Ovary (tissue), 9 donors: ENCODE measurements around the gene C1orf74. TPM values are rescaled to one million over a fixed set of nuclear protein-coding genes. Genes with fewer than 3 reads are reported as not detected.
"Not testable (repeated sequence)": the region's sequence is repeated elsewhere in the genome, so short reads cannot be mapped to it uniquely, and the experiment has no call there.

ENCODE experiments used
- DNase-seq, 5 donors: peaks; one replicate each; pipeline ENCODE4 v3.0.0-alpha.2; 2019 to 2020
- H3K27ac ChIP-seq, 2 donors: fragments of 200-600 bp; one replicate each; pipeline versions ENCODE4 v1.5.1 to v1.8.0; 2019 to 2022
- H3K27me3 ChIP-seq: fragments of 200-600 bp; one replicate; pipeline ENCODE4 v1.8.0; 2022
- H3K36me3 ChIP-seq: fragments of 200-600 bp; sonication (generic); one replicate; pipeline ENCODE4 v1.5.1; 2019
- H3K4me1 ChIP-seq: one replicate; pipeline ENCODE4 v1.8.1; 2013; ENCODE audit warnings: mild to moderate bottlenecking, moderate library complexity; ENCODE audit not compliant: insufficient read depth
- H3K4me3 ChIP-seq: fragments of 200-600 bp; sonication (generic); one replicate; pipeline ENCODE4 v1.5.1; 2017
- H3K9me3 ChIP-seq, 2 donors: fragments of 200-600 bp in 1 of 2; sonication (generic) in 1 of 2; one replicate each; pipeline versions ENCODE4 v1.5.1 to v1.8.1; 2013 to 2019; ENCODE audit warnings: mild to moderate bottlenecking in 1 of 2, moderate library complexity in 1 of 2
- EP300 ChIP-seq: sonication (generic); formaldehyde crosslinking; IDR thresholded peaks from one replicate; pipeline ENCODE4 v1.6.1; 2017; ENCODE audit warnings: antibody characterized with exemption
- POLR2A ChIP-seq: fragments of 450-650 bp; IDR thresholded peaks from one replicate; pipeline ENCODE4 v1.6.1; 2017; ENCODE audit warnings: antibody characterized with exemption, mild to moderate bottlenecking, moderate library complexity
- WGBS, 3 donors: extraction: QIAGEN DNeasy Blood & Tissue Kit in 1 of 3; methylation state at CpG; one replicate each; pipeline versions ENCODE4 v1.1.5 to v1.1.7; 2013 to 2017; 5-methylcytosine and 5-hydroxymethylcytosine counted together
- intact Hi-C, 4 donors: fragments of 100-400 bp; cut with DNase I; formaldehyde crosslinking; loops; one replicate each; pipeline versions ENCODE4 v1.11.0 to v1.15.1; 2022 to 2023
- polyA plus RNA-seq, 2 donors: library from polyadenylated mRNA; stranded (reverse); fragments of 200-250 nt in 1 of 2; fragments of 350-450 nt in 1 of 2; fragmentation: Illumina TruSeq in 1 of 2; extraction: RNeasy Lipid Tissue Mini Kit (QIAGEN cat#74804) in 1 of 2; gene quantifications; one replicate each; pipeline ENCODE4 v1.2.3, GENCODE V29; 2013 to 2014
- total RNA-seq, 7 donors: library from RNA; depleted of rRNA in 2 of 7; stranded (reverse); fragments of >200 nt in 2 of 7; fragmentation: NEBNext Ultra II Directional in 3 of 7; extraction: Animal tissue kit (Norgen Biotek cat#: 25700) in 3 of 7; gene quantifications; one replicate each; pipeline versions ENCODE4 v1.1.0 to v1.2.4, GENCODE V29; 2016 to 2023
- TF ChIP-seq, protein P1 (sequence below), 3 donors: fragments of 450-650 bp in 2 of 3; fragments of 200-600 bp in 1 of 3; IDR thresholded peaks; one replicate each; pipeline versions ENCODE4 v1.5.1 to v1.8.0; 2016 to 2022; ENCODE audit warnings: antibody characterized with exemption in 3 of 3, mild to moderate bottlenecking in 1 of 3
- donor health status: DM: no; HTN: no; CAD: no; lungs with moderate emphysema.
- donor health status: DM: no; HTN: no; CAD: no.
- donor health status: Bipolar disorder and iron deficiency.
- donor health status: DM: yes; HTN: yes; CAD: no.
- donor health status: DM: no; HTN: no; CAD: no.
- donor health status: DM: yes; HTN: yes; CAD: no.

C1orf74 gene
- total and polyA plus RNA-seq, 9 donors = 0.62 to 2.5 (median 1.4) TPM

GRCh38 chr1:209797978-209798639, 13.8 kb upstream of the C1orf74 start:
- Histone ChIP-seq H3K9me3 (no peaks in the 10 kb centered on the region), H3K36me3 (no peaks in the 10 kb centered on the region), H3K4me3 (no peak overlapping the region), H3K27ac (no peak overlapping the region), H3K4me1 (no peaks in the 10 kb centered on the region), H3K27me3 (no peaks in the 10 kb centered on the region)
- 75 to 86% (median 80%) methylated on average over 9 of the region's 9 CpGs for WGBS, 3 donors
- TF ChIP-seq, protein P1, sequence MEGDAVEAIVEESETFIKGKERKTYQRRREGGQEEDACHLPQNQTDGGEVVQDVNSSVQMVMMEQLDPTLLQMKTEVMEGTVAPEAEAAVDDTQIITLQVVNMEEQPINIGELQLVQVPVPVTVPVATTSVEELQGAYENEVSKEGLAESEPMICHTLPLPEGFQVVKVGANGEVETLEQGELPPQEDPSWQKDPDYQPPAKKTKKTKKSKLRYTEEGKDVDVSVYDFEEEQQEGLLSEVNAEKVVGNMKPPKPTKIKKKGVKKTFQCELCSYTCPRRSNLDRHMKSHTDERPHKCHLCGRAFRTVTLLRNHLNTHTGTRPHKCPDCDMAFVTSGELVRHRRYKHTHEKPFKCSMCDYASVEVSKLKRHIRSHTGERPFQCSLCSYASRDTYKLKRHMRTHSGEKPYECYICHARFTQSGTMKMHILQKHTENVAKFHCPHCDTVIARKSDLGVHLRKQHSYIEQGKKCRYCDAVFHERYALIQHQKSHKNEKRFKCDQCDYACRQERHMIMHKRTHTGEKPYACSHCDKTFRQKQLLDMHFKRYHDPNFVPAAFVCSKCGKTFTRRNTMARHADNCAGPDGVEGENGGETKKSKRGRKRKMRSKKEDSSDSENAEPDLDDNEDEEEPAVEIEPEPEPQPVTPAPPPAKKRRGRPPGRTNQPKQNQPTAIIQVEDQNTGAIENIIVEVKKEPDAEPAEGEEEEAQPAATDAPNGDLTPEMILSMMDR (IDR thresholded peaks at IDR 0.05) = no peak
- intact Hi-C loops = no loop called here
- no peak for DNase-seq

- WGBS, 3 donors = 78 to 85% (median 82%) methylated on average over 3 of the region's 3 CpGs
- H3K9me3 ChIP-seq, intact Hi-C loops, H3K27me3 ChIP-seq, H3K36me3 ChIP-seq, DNase-seq, H3K27ac ChIP-seq, H3K4me1 ChIP-seq, H3K4me3 ChIP-seq: not testable (repeated sequence)
Measured at GRCh38 chr1:209793711-209794110, 9.4 kb upstream of the C1orf74 start.

- whole genome bisulfite sequencing, 3 donors = 0 to 80% (median 42%) methylated on average over 1 of the region's 1 CpG
- no peak overlapping the region for H3K27ac ChIP-seq
Measured at GRCh38 chr1:209791920-209792319, 7.6 kb upstream of the C1orf74 start.

GRCh38 chr1:209790286-209791193, 6.2 kb upstream of the C1orf74 start:
- no peaks in the 10 kb centered on the region for H3K36me3 ChIP-seq
- TF ChIP-seq, protein P1 (IDR thresholded peaks at IDR 0.05) = no peak
- TF ChIP-seq POLR2A = no peak
- no peak for TF ChIP-seq EP300

More at GRCh38 chr1:209791920-209792319, 7.6 kb upstream of the C1orf74 start:
- Histone ChIP-seq H3K4me3 (no peak overlapping the region), H3K9me3 (no peaks in the 10 kb centered on the region), H3K4me1 (no peaks in the 10 kb centered on the region), H3K27me3 (no peaks in the 10 kb centered on the region), H3K36me3 (no peaks in the 10 kb centered on the region)
- intact Hi-C loops = no loop called here
- DNase-seq = no peak
- no peak for TF ChIP-seq POLR2A
- TF ChIP-seq EP300 = no peak

GRCh38 chr1:209789245-209789644, 4.9 kb upstream of the C1orf74 start:
- TF ChIP-seq, protein P1 (IDR thresholded peaks at IDR 0.05) = no peak
- TF ChIP-seq EP300 (no peak), POLR2A (no peak)
- intact Hi-C loops = no loop called here
- Histone ChIP-seq H3K4me3 (no peak overlapping the region), H3K27ac (no peak overlapping the region), H3K4me1 (no peaks in the 10 kb centered on the region), H3K36me3 (no peaks in the 10 kb centered on the region), H3K9me3 (no peaks in the 10 kb centered on the region), H3K27me3 (no peaks in the 10 kb centered on the region)
- 75 to 85% (median 83%) methylated on average over 1 of the region's 1 CpG for WGBS, 3 donors
- DNase-seq = no peak

More at GRCh38 chr1:209790286-209791193, 6.2 kb upstream of the C1orf74 start:
- Histone ChIP-seq H3K27me3 (no peaks in the 10 kb centered on the region), H3K9me3 (no peaks in the 10 kb centered on the region), H3K4me1 (no peaks in the 10 kb centered on the region), H3K4me3 (no peak overlapping the region), H3K27ac (no peak overlapping the region)
- 83 to 89% (median 84%) methylated on average over 10 of the region's 10 CpGs for WGBS, 3 donors
- DNase-seq = no peak
- intact Hi-C loops = no loop called here
